K562 (cell line): ENCODE measurements around the gene FOXL3. TPM values are rescaled to one million over a fixed set of nuclear protein-coding genes. Genes with fewer than 3 reads are reported as not detected.
"Not testable (repeated sequence)": the region's sequence is repeated elsewhere in the genome, so short reads cannot be mapped to it uniquely, and the experiment has no call there.

Experiments used
- ATAC-seq: fragments of 200-7000 bp; cut with Tn5 transposase; 3 replicates; pipeline ENCODE4 v1.9.1; 2020; ENCODE audit warnings: moderate library complexity
- BruUV-seq: library from RNA; stranded (reverse); fragments of 400-500 nt; replicated peaks from 2 replicates; lab custom pipeline; 2021; lab: Mats Ljungman, UMichigan
- CTCF ChIA-PET: fragments of 300-600 bp; formaldehyde crosslinking; extraction: SDS; loops from one replicate; lab custom pipeline; 2021; ENCODE audit warnings: low intra/inter-chr PET ratio; lab: Yijun Ruan, JAX
- POLR2A ChIA-PET: fragments of 300-600, 350-650 bp; sonication (Branson Sonifier 250); formaldehyde crosslinking; extraction: SDS; loops from one replicate; lab custom pipeline; 2021; ENCODE audit warnings: antibody characterized with exemption, inconsistent platforms; lab: Yijun Ruan, JAX
- DNase-seq, 4 experiments: peaks; one replicate each; pipeline versions ENCODE4 v3.0.0 to v3.0.0-alpha.2; 2011 to 2018; ENCODE audit warnings: low spot score in 3 of 4, mixed read lengths in 3 of 4; ENCODE audit errors: extremely low read depth in 1 of 4
- FAIRE-seq: peaks from 2 replicates; lab custom pipeline; 2011; peaks lifted over from hg19 to GRCh38; lab: Jason Lieb, UNC
- H2AFZ ChIP-seq: 2 replicates; pipeline ENCODE4 v1.6.0; 2011; ENCODE audit warnings: low read depth, low read length, control low read depth, inconsistent platforms
- H3K27ac ChIP-seq: fragments of 200-600 bp; 3 replicates; pipeline ENCODE4 v1.8.0; 2011; ENCODE audit warnings: low read depth, mild to moderate bottlenecking, control low read depth, inconsistent platforms, low read length, moderate library complexity, mixed read lengths; ENCODE audit errors: extremely low read depth
- H3K27me3 ChIP-seq, 2 experiments: fragments of 300-600 bp in 1 of 2; 2 replicates in 1 of 2; 3 replicates in 1 of 2; pipeline versions ENCODE4 v1.6.0 to v1.8.0; 2011; ENCODE audit warnings: inconsistent platforms in 2 of 2, low read length in 2 of 2, mild to moderate bottlenecking in 1 of 2, mixed read lengths in 1 of 2, moderate library complexity in 1 of 2; ENCODE audit not compliant: control insufficient read depth in 2 of 2, insufficient read depth in 2 of 2
- H3K36me3 ChIP-seq: fragments of 300-600 bp; 3 replicates; pipeline ENCODE4 v1.8.0; 2011; ENCODE audit warnings: mild to moderate bottlenecking, low read length, inconsistent platforms; ENCODE audit not compliant: control insufficient read depth, insufficient read depth
- H3K4me1 ChIP-seq, 2 experiments: fragments of 200-600 bp in 1 of 2; replicated peaks in 1 of 2; 2 replicates in 1 of 2; 3 replicates in 1 of 2; pipeline versions ENCODE4 v1.5.1 to v1.8.0; 2011; ENCODE audit warnings: inconsistent platforms in 2 of 2, low read length in 2 of 2, mild to moderate bottlenecking in 1 of 2, mixed read lengths in 1 of 2, moderate library complexity in 1 of 2; ENCODE audit not compliant: control insufficient read depth in 2 of 2, insufficient read depth in 2 of 2
- H3K4me2 ChIP-seq: 2 replicates; pipeline ENCODE4 v1.6.1; 2011; ENCODE audit warnings: low read length, control low read depth, inconsistent platforms, mixed read lengths; ENCODE audit not compliant: insufficient read depth
- H3K4me3 ChIP-seq: fragments of 200-600 bp; sonication (generic), shearing (Covaris generic); 2 replicates; pipeline ENCODE4 v1.5.1; 2016; ENCODE audit warnings: control low read depth, inconsistent platforms
- H3K79me2 ChIP-seq: fragments of 200-600 bp; 3 replicates; pipeline ENCODE4 v1.8.0; 2011; ENCODE audit warnings: low read length, inconsistent platforms; ENCODE audit not compliant: control insufficient read depth, insufficient read depth
- H3K9ac ChIP-seq, 2 experiments: 2 replicates each; pipeline versions ENCODE4 v1.6.0 to v1.6.1; 2011; ENCODE audit warnings: low read depth in 2 of 2, low read length in 2 of 2, control low read depth in 1 of 2, inconsistent platforms in 1 of 2, mild to moderate bottlenecking in 1 of 2, mixed read lengths in 1 of 2; ENCODE audit not compliant: insufficient read depth in 1 of 2
- H3K9me1 ChIP-seq: one replicate; pipeline ENCODE4 v1.6.0; 2011; ENCODE audit warnings: inconsistent platforms, mild to moderate bottlenecking, low read length, moderate library complexity; ENCODE audit not compliant: control insufficient read depth, insufficient read depth
- H3K9me3 ChIP-seq: replicated peaks from 2 replicates; pipeline ENCODE4 v1.5.1; 2011; ENCODE audit warnings: low read depth, low read length, inconsistent platforms; ENCODE audit not compliant: control insufficient read depth, insufficient read depth
- H4K20me1 ChIP-seq: replicated peaks from 2 replicates; pipeline ENCODE4 v1.6.1; 2011; ENCODE audit warnings: low read length, inconsistent platforms, mixed read lengths; ENCODE audit not compliant: control insufficient read depth, insufficient read depth
- ELF1 ChIP-seq: fragments of 200-800 bp; sonication (Bioruptor generic); IDR thresholded peaks from 2 replicates; pipeline ENCODE4 v1.6.1; 2016; ENCODE audit warnings: missing genetic modification characterization, missing compliant biosample characterization
- PRPF4 ChIP-seq: fragments of 200-400 bp; formaldehyde crosslinking; IDR thresholded peaks from one replicate; pipeline ENCODE4 v1.6.1; 2017; ENCODE audit warnings: low read length, low read depth, mild to moderate bottlenecking; ENCODE audit not compliant: insufficient read depth, poor library complexity, severe bottlenecking
- SPI1 ChIP-seq: IDR thresholded peaks from 2 replicates; pipeline ENCODE4 v1.6.1; 2011; ENCODE audit warnings: low read depth, low read length, control low read depth, borderline replicate concordance
- WGBS: fragments of 100-300 bp; shearing (Covaris generic); methylation state at CpG from one replicate; pipeline ENCODE4 v1.1.6; 2016; ENCODE audit warnings: low coverage, mixed read lengths; ENCODE audit not compliant: insufficient coverage; ENCODE audit errors: missing lambda C conversion rate; 5-methylcytosine and 5-hydroxymethylcytosine counted together
- in situ Hi-C: fragments of 300-500 bp; cut with MboI; formaldehyde crosslinking; loops from 4 replicates; pipeline ENCODE4 v1.15.0; 2018; ENCODE audit warnings: inconsistent platforms, mixed read lengths
- intact Hi-C: fragments of 100-400 bp; cut with micrococcal nuclease; formaldehyde crosslinking; loops from 2 replicates; pipeline ENCODE4 v1.14.2; 2022
- polyA plus RNA-seq, 8 experiments: library from polyadenylated mRNA; depleted of rRNA in 4 of 8; stranded (reverse) in 5 of 8; unstranded in 3 of 8; fragments of >200 nt; fragmentation: Nextera tagmentation in 2 of 8; fragmentation: Illumina TruSeq in 1 of 8; extraction: Ambion mirVana in 2 of 8; extraction: Trizol in 1 of 8; gene quantifications; 2 replicates each; pipeline versions ENCODE4 v1.2.1 to v1.2.3, GENCODE V29; 2011 to 2014; ENCODE audit warnings: inconsistent platforms in 1 of 8, missing spikeins in 1 of 8
- total RNA-seq, 7 experiments: library from RNA; depleted of rRNA in 6 of 7; stranded (reverse); fragments of >200 nt in 6 of 7; fragmentation: Illumina TruSeq in 2 of 7; extraction: Trizol in 2 of 7; gene quantifications; 2 replicates each; pipeline versions ENCODE4 v1.2.1 to v1.2.3, GENCODE V29; 2011 to 2021; ENCODE audit warnings: low replicate concordance in 1 of 7
- TF ChIP-seq, protein P1 (sequence below), 3 experiments: IDR thresholded peaks in 2 of 3; conservative IDR thresholded peaks in 1 of 3; 2 replicates each; pipeline ENCODE4 v1.5.1; 2011 to 2012; ENCODE audit warnings: low read length in 3 of 3, mild to moderate bottlenecking in 3 of 3, control low read depth in 2 of 3, improper control_type of control experiment in 1 of 3, inconsistent platforms in 1 of 3, low read depth in 1 of 3, mixed read lengths in 1 of 3, moderate library complexity in 1 of 3; ENCODE audit not compliant: insufficient read depth in 2 of 3
- TF ChIP-seq, protein P2 (sequence below): sonication (generic); formaldehyde crosslinking; IDR thresholded peaks from 2 replicates; pipeline ENCODE4 v1.8.1; 2023; ENCODE audit warnings: mild to moderate bottlenecking, missing genetic modification reagents

The FOXL3 gene
- total and polyA plus RNA-seq, 9 of the 15 experiments (the other 6 are each of a cell fraction or from before 2014, with no cell fraction given): not detected

DNA sequence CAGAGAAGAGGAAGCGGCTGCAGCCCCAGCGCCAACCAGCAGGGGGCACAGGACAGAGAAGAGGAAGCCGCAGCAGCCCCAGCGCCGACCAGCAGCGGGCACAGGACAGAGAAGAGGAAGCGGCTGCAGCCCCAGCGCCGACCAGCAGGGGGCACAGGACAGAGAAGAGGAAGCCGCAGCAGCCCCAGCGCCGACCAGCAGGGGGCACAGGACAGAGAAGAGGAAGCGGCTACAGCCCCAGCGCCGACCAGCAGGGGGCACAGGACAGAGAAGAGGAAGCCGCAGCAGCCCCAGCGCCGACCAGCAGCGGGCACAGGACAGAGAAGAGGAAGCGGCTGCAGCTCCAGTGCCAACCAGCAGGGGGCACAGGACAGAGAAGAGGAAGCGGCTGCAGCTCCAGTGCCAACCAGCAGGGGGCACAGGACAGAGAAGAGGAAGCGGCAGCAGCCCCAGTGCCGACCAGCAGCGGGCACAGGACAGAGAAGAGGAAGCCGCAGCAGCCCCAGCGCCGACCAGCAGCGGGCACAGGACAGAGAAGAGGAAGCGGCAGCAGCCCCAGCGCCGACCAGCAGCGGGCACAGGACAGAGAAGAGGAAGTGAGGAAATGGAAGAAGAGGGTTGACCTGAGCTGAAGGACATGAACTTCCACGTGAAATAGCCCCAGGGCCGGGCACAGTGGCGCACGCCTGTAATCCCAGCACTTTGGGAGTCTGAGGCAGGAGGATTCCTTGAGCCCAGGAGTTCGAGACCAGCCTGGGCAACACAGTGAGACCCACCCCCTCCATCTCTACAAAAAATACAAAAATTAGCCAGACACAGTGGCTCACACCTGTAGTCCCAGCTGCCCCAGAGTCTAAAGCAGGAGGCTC, 26.3 kb upstream of the FOXL3 start:
- H3K9me1 ChIP-seq, H2AFZ ChIP-seq, H3K79me2 ChIP-seq, H3K9ac ChIP-seq, H4K20me1 ChIP-seq, H3K27ac ChIP-seq, ATAC-seq, DNase-seq, H3K36me3 ChIP-seq, H3K4me3 ChIP-seq, POLR2A ChIA-PET, in situ Hi-C loops, intact Hi-C loops, FAIRE-seq, H3K4me2 ChIP-seq, BruUV-seq: not testable (repeated sequence)
- 71% methylated on average over 7 of the region's 37 CpGs for WGBS
- TF ChIP-seq PRPF4 (peak; percentile 42), SPI1 (peak; percentile 51; the same call in 1 of the 2 replicates), ELF1 (tag) (0 out of 2 replicates have a peak, but pooled peaks have one; percentile 8)
- TF ChIP-seq, protein P1, sequence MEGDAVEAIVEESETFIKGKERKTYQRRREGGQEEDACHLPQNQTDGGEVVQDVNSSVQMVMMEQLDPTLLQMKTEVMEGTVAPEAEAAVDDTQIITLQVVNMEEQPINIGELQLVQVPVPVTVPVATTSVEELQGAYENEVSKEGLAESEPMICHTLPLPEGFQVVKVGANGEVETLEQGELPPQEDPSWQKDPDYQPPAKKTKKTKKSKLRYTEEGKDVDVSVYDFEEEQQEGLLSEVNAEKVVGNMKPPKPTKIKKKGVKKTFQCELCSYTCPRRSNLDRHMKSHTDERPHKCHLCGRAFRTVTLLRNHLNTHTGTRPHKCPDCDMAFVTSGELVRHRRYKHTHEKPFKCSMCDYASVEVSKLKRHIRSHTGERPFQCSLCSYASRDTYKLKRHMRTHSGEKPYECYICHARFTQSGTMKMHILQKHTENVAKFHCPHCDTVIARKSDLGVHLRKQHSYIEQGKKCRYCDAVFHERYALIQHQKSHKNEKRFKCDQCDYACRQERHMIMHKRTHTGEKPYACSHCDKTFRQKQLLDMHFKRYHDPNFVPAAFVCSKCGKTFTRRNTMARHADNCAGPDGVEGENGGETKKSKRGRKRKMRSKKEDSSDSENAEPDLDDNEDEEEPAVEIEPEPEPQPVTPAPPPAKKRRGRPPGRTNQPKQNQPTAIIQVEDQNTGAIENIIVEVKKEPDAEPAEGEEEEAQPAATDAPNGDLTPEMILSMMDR (IDR thresholded peaks at IDR 0.05 in 2 of 3, conservative IDR thresholded peaks at IDR 0.05 in 1 of 3; ENCODE audit: insufficient read depth in 2 of 3, low read depth in 1 of 3, low read length in 3 of 3): peak; percentile 34 to 76 (median 55); a peak in 5 of 6 replicates
- TF ChIP-seq, protein P2, sequence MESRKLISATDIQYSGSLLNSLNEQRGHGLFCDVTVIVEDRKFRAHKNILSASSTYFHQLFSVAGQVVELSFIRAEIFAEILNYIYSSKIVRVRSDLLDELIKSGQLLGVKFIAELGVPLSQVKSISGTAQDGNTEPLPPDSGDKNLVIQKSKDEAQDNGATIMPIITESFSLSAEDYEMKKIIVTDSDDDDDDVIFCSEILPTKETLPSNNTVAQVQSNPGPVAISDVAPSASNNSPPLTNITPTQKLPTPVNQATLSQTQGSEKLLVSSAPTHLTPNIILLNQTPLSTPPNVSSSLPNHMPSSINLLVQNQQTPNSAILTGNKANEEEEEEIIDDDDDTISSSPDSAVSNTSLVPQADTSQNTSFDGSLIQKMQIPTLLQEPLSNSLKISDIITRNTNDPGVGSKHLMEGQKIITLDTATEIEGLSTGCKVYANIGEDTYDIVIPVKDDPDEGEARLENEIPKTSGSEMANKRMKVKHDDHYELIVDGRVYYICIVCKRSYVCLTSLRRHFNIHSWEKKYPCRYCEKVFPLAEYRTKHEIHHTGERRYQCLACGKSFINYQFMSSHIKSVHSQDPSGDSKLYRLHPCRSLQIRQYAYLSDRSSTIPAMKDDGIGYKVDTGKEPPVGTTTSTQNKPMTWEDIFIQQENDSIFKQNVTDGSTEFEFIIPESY (CRISPR knock-in tag): peak; percentile 96
- Histone ChIP-seq H3K27me3 (peaks cover 3 to 40% of the 10 kb centered on the region in 2 experiments; a peak in 3 of 5 replicates), H3K9me3 (peaks cover 12% of the 10 kb centered on the region), H3K4me1 (peaks cover 0 to 26% of the 10 kb centered on the region in 2 experiments; a peak in 2 of 5 replicates)
- CTCF ChIA-PET: interaction anchor here (0.6 to 1.2 kb wide), 3 partner anchors 99 to 510 kb away, joined by 3 to 4 read pairs (median 3); no protein-coding TSS in a partner anchor
